Nephron progenitor cell (in vitro differentiated cells): ENCODE data around the gene TOGARAM1.
A peak's percentile ranks its signal among the peaks of the same experiment; 100 is the strongest.

Experiments
- DNase-seq: peaks from one replicate; pipeline ENCODE4 v3.0.0; 2021
- H3K27ac Mint-ChIP-seq: 2 replicates; pipeline ENCODE4 v1.8.0; 2021; ENCODE audit warnings: mild to moderate bottlenecking, moderate library complexity, mixed read lengths
- H3K27me3 Mint-ChIP-seq: 2 replicates; pipeline ENCODE4 v1.8.0; 2021; ENCODE audit warnings: mild to moderate bottlenecking, low read depth, mixed read lengths; ENCODE audit not compliant: poor library complexity
- H3K36me3 Mint-ChIP-seq: 2 replicates; pipeline ENCODE4 v1.8.0; 2021; ENCODE audit warnings: low read depth, mixed read lengths
- H3K4me1 Mint-ChIP-seq: 2 replicates; pipeline ENCODE4 v1.8.0; 2021; ENCODE audit warnings: mixed read lengths
- H3K4me3 Mint-ChIP-seq: 2 replicates; pipeline ENCODE4 v1.8.0; 2021; ENCODE audit warnings: mild to moderate bottlenecking, moderate library complexity, mixed read lengths
- H3K9me3 Mint-ChIP-seq: 2 replicates; pipeline ENCODE4 v1.8.0; 2021; ENCODE audit warnings: mild to moderate bottlenecking, moderate library complexity, mixed read lengths
- TF ChIP-seq, protein P1 (sequence below): fragments of 200-600 bp; sonication (generic); IDR thresholded peaks from 2 replicates; pipeline ENCODE4 v1.5.0; 2021; ENCODE audit warnings: antibody characterized with exemption

Gene TOGARAM1

DNA sequence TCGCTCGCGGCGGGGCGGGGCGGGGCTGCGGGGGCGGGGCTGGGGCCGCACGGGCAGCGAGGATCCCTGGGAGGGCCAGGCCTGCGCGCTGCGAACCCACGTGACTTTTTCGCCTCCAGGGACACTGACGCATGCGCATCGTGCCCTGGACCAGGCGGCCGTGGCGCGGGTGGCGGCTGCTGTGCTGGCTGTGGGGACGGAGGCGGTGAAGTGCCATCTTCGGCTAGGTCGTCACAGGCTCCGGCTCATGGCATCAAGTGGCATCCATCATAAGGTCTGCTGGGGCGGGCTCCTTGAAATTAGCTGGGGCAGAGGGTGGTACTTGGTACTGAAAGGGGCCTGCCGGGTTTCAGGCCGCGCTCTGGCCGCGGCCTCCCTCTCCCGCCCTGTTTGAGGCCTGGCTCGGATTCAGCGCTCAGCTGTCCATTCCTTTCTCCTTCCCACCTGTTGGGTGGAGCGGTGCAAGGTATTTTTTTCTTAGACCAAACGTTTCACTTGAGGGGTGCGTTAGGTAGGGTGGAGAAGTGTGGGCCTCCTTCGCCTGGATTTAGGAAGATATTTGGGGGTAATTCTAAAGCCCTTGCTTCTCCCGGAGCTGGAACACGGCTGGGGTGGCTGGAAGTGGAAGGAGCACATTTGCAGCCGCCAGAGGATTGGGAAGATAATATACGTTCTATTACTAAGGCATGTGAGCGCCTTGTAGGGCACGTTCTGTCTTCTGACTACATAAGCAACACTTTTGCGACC, 122.2 kb downstream of the TOGARAM1 start, which contains the start of gene PRPF39:
Gene PRPF39 (plus strand): TSS at position 141 of the 747 bp plus-strand sequence. CDS start 11,124 bp downstream, outside the sequence.
- peaks cover 6% of the 10 kb centered on the region for H3K9me3 Mint-ChIP-seq
- peaks cover 41% of the 10 kb centered on the region for H3K4me1 Mint-ChIP-seq
- peaks cover 19% of the 10 kb centered on the region for H3K36me3 Mint-ChIP-seq
- DNase-seq = peak; percentile 96
- peak within 1 kb of the TSS; percentile 99 for H3K4me3 Mint-ChIP-seq
- H3K27me3 Mint-ChIP-seq = peaks cover 4% of the 10 kb centered on the region
- peak within 1 kb of the TSS; percentile 98 for H3K27ac Mint-ChIP-seq
- TF ChIP-seq, protein P1, sequence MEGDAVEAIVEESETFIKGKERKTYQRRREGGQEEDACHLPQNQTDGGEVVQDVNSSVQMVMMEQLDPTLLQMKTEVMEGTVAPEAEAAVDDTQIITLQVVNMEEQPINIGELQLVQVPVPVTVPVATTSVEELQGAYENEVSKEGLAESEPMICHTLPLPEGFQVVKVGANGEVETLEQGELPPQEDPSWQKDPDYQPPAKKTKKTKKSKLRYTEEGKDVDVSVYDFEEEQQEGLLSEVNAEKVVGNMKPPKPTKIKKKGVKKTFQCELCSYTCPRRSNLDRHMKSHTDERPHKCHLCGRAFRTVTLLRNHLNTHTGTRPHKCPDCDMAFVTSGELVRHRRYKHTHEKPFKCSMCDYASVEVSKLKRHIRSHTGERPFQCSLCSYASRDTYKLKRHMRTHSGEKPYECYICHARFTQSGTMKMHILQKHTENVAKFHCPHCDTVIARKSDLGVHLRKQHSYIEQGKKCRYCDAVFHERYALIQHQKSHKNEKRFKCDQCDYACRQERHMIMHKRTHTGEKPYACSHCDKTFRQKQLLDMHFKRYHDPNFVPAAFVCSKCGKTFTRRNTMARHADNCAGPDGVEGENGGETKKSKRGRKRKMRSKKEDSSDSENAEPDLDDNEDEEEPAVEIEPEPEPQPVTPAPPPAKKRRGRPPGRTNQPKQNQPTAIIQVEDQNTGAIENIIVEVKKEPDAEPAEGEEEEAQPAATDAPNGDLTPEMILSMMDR = no peak

DNA sequence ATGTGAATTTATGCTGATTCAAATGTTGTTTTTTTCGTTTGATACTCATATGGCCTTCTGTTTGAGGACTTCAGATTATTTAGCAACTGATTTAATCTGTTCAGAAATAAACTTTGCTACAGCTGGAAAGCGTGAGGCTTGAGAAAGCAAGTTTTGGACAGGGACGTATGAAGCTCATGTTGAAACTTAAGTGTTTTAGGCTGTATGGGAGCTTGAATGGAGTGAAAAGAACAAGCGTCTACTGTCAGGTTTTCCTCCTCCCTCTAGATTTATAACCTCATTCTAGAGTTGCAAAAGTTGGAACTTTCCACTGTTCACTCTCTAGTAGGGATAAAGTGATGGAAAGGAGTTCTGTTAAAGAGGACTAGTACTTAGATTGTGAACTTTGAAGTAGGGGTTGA, 123.0 kb downstream of the TOGARAM1 start:
- Mint-ChIP-seq H3K36me3 (peaks cover 14% of the 10 kb centered on the region), H3K27me3 (peaks cover 4% of the 10 kb centered on the region), H3K9me3 (peaks cover 1% of the 10 kb centered on the region), H3K4me1 (peaks cover 41% of the 10 kb centered on the region), H3K4me3 (peak overlapping the region; percentile 99), H3K27ac (no peak overlapping the region)
- TF ChIP-seq, protein P1 = no peak
- no peak for DNase-seq

DNA sequence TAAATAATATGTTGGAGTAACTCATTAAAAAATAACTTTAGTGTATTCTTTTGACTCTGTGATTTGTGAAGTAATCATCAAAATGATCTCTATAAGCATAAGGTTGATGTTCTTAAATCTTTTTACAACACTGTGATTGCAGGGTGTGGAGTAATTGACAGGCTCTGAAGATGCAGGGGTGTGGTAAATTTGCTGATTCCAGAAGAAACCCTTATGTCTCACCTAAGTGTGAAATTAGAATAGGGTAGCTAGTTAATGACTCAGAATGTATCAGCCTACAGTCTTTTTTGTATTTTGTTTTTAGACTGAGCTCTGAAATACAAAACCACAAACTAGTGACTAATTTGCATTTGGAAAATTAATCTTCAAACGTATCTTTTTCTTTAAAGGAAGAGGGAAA, 127.8 kb downstream of the TOGARAM1 start:
- Mint-ChIP-seq H3K27ac (no peak overlapping the region), H3K4me1 (peaks cover 40% of the 10 kb centered on the region), H3K36me3 (peaks cover 45% of the 10 kb centered on the region)

DNA sequence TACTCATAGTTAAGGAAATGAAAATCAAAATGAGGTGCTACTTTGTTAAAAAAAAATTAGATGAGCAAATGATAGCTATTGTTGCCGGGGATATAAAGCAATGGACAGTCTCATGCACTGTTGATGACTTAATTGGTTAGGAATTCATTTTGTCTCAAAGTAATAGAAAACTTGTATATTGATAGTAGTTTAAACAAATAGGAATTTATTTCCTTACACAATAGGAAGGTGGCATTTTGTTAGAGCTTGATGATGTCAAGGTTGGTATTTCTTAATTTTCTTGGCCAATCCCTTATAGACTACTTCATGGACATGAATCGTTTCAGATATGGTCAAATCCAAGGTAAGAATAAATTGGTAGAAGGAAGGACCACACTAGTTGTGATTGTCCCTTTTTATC, 129.7 kb downstream of the TOGARAM1 start:
- peaks cover 55% of the 10 kb centered on the region for H3K36me3 Mint-ChIP-seq

More for the DNA sequence above, 127.8 kb downstream of the TOGARAM1 start:
- DNase-seq = no peak
- Mint-ChIP-seq H3K9me3 (no peaks in the 10 kb centered on the region), H3K4me3 (no peak overlapping the region), H3K27me3 (peaks cover 4% of the 10 kb centered on the region)
- TF ChIP-seq, protein P1 = no peak

DNA sequence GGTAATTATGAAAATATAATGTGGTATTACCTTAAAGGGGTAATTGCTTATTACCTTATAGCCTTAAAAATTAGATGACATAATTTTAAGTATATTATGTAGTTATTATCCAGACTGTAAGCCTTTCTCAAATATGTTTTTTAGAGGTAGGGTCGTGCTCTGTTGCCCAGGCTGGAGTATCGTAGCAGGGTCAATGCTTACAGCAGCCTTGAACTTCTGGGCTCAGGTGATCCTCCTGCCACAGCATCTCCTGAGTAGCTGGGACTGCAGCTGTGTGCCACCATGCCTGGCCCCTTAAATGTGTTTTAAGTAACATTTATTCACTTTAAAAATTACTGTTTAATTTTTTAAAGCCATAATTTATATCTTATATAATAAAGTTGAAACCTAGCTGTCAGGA, 132.3 kb downstream of the TOGARAM1 start:
- TF ChIP-seq, protein P1 = no peak
- peaks cover 5% of the 10 kb centered on the region for H3K4me1 Mint-ChIP-seq
- no peak overlapping the region for H3K4me3 Mint-ChIP-seq
- DNase-seq = no peak
- no peaks in the 10 kb centered on the region for H3K9me3 Mint-ChIP-seq
- H3K27ac Mint-ChIP-seq = no peak overlapping the region
- no peaks in the 10 kb centered on the region for H3K27me3 Mint-ChIP-seq
- H3K36me3 Mint-ChIP-seq = peaks cover 73% of the 10 kb centered on the region

More for the DNA sequence above, 129.7 kb downstream of the TOGARAM1 start:
- no peak overlapping the region for H3K27ac Mint-ChIP-seq
- H3K27me3 Mint-ChIP-seq = no peaks in the 10 kb centered on the region
- no peak for DNase-seq
- no peak overlapping the region for H3K4me3 Mint-ChIP-seq
- H3K9me3 Mint-ChIP-seq = no peaks in the 10 kb centered on the region
- peaks cover 21% of the 10 kb centered on the region for H3K4me1 Mint-ChIP-seq
- TF ChIP-seq, protein P1 = no peak

DNA sequence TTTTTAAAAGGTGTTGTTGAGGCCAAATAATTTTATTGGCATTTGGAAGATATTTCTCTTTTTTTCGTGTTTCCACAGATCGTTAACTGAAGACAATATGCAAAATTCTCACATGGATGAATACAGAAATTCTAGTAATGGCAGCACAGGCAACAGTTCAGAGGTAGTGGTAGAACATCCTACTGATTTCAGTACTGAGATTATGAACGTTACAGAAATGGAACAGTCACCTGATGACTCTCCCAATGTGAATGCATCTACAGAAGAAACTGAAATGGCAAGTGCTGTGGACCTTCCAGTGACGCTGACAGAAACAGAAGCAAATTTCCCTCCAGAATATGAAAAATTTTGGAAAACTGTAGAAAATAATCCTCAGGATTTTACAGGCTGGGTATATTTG, 133.2 kb downstream of the TOGARAM1 start:
- no peaks in the 10 kb centered on the region for H3K27me3 Mint-ChIP-seq
- H3K27ac Mint-ChIP-seq = no peak overlapping the region
- DNase-seq = no peak
- no peaks in the 10 kb centered on the region for H3K9me3 Mint-ChIP-seq
- TF ChIP-seq, protein P1 = no peak
- peaks cover 78% of the 10 kb centered on the region for H3K36me3 Mint-ChIP-seq
- H3K4me3 Mint-ChIP-seq = no peak overlapping the region
- peaks cover 4% of the 10 kb centered on the region for H3K4me1 Mint-ChIP-seq
